GM12878 (cell line): ENCODE data around the gene SLC39A11. TPM values are rescaled to one million over a fixed set of nuclear protein-coding genes. Genes with fewer than 3 reads are reported as not detected.

ENCODE experiments used
- ATAC-seq: fragments of 200-7000 bp; cut with Tn5 transposase; 3 replicates; pipeline ENCODE4 v1.9.1; 2020; ENCODE audit warnings: mild to moderate bottlenecking, moderate library complexity
- BruUV-seq: library from RNA; stranded (reverse); fragments of 400-500 nt; replicated peaks from 2 replicates; lab custom pipeline; 2021; lab: Mats Ljungman, UMichigan
- CTCF ChIA-PET: fragments of 300-600 bp; sonication (Branson Sonifier 250); formaldehyde crosslinking; extraction: SDS; loops from one replicate; lab custom pipeline; 2021; ENCODE audit warnings: inconsistent platforms; lab: Yijun Ruan, JAX
- POLR2A ChIA-PET: fragments of 350-600 bp; formaldehyde crosslinking; extraction: SDS; loops from one replicate; lab custom pipeline; 2021; ENCODE audit warnings: inconsistent platforms; lab: Charles Lee
- RAD21 ChIA-PET: fragments of 300-600 bp; sonication (Branson Sonifier 250); formaldehyde crosslinking; loops from one replicate; lab custom pipeline; 2023; ENCODE audit warnings: antibody characterized with exemption; ENCODE audit not compliant: unreplicated experiment; lab: Charles Lee
- SMC1A ChIA-PET: fragments of 300-600 bp; sonication (Branson Sonifier 250); formaldehyde crosslinking; loops from one replicate; lab custom pipeline; 2023; ENCODE audit not compliant: unreplicated experiment, uncharacterized antibody; lab: Charles Lee
- DNase-seq: peaks from one replicate; pipeline ENCODE4 v3.0.0-alpha.2; 2011; ENCODE audit warnings: low read depth, low spot score
- FAIRE-seq: peaks from 3 replicates; lab custom pipeline; 2011; peaks lifted over from hg19 to GRCh38; lab: Jason Lieb, UNC
- H2AFZ ChIP-seq: 2 replicates; pipeline ENCODE4 v1.6.0; 2011; ENCODE audit warnings: low read depth, low read length, control low read depth; ENCODE audit not compliant: control insufficient read depth
- H3K27ac ChIP-seq: 2 replicates; pipeline ENCODE4 v1.5.1; 2011; ENCODE audit warnings: control low read depth; ENCODE audit not compliant: control insufficient read depth, insufficient read depth
- H3K27me3 ChIP-seq, 2 experiments: replicated peaks in 1 of 2; 2 replicates each; pipeline versions ENCODE4 v1.6.0 to v1.6.1; 2011; ENCODE audit warnings: low read length in 1 of 2; ENCODE audit not compliant: control insufficient read depth in 2 of 2, insufficient read depth in 2 of 2
- H3K36me3 ChIP-seq, 2 experiments: 2 replicates each; pipeline ENCODE4 v1.5.1; 2011; ENCODE audit warnings: low read length in 1 of 2; ENCODE audit not compliant: control insufficient read depth in 2 of 2, insufficient read depth in 2 of 2
- H3K4me1 ChIP-seq: 2 replicates; pipeline ENCODE4 v1.6.1; 2011; ENCODE audit warnings: mild to moderate bottlenecking, low read length, moderate library complexity, mixed read lengths; ENCODE audit not compliant: control insufficient read depth, insufficient read depth
- H3K4me2 ChIP-seq: 2 replicates; pipeline ENCODE4 v1.6.0; 2011; ENCODE audit warnings: control low read depth; ENCODE audit not compliant: control insufficient read depth, insufficient read depth
- H3K4me3 ChIP-seq: fragments of 200-600 bp; sonication (generic); 2 replicates; pipeline ENCODE4 v1.5.1; 2016
- H3K79me2 ChIP-seq: 2 replicates; pipeline ENCODE4 v1.6.0; 2011; ENCODE audit warnings: low read length; ENCODE audit not compliant: control insufficient read depth, insufficient read depth
- H3K9ac ChIP-seq: 2 replicates; pipeline ENCODE4 v1.8.0; 2011; ENCODE audit warnings: low read length, control low read depth, mixed read lengths; ENCODE audit not compliant: control insufficient read depth, insufficient read depth
- H3K9me3 ChIP-seq: replicated peaks from 3 replicates; pipeline ENCODE4 v1.5.1; 2011; ENCODE audit warnings: mild to moderate bottlenecking, low read length; ENCODE audit not compliant: control insufficient read depth, insufficient read depth
- H4K20me1 ChIP-seq: 2 replicates; pipeline ENCODE4 v1.6.0; 2011; ENCODE audit not compliant: control insufficient read depth, insufficient read depth
- ATF3 ChIP-seq: IDR thresholded peaks from 2 replicates; pipeline ENCODE4 v1.6.1; 2011; ENCODE audit warnings: low read depth, mild to moderate bottlenecking, low read length, moderate library complexity, borderline replicate concordance; ENCODE audit errors: extremely low read depth
- BACH1 ChIP-seq: fragments of 450-650 bp; IDR thresholded peaks from 2 replicates; pipeline ENCODE4 v1.6.1; 2017; ENCODE audit warnings: mild to moderate bottlenecking, borderline replicate concordance
- CBX5 ChIP-seq: sonication (generic); IDR thresholded peaks from 2 replicates; pipeline ENCODE4 v1.6.1; 2016; ENCODE audit warnings: low read depth, moderate library complexity, mild to moderate bottlenecking, inconsistent platforms
- CREM ChIP-seq: IDR thresholded peaks from 2 replicates; pipeline ENCODE4 v1.6.1; 2014; ENCODE audit warnings: antibody characterized with exemption, low read depth
- MEF2B ChIP-seq: fragments of 450-650 bp; IDR thresholded peaks from 2 replicates; pipeline ENCODE4 v1.6.1; 2018; ENCODE audit warnings: mild to moderate bottlenecking, moderate library complexity; ENCODE audit not compliant: partially characterized antibody, poor library complexity, severe bottlenecking
- POLR2A ChIP-seq: IDR thresholded peaks from 2 replicates; pipeline ENCODE4 v1.6.1; 2011; ENCODE audit warnings: low read depth, mild to moderate bottlenecking, low read length
- RAD51 ChIP-seq: fragments of 450-650 bp; IDR thresholded peaks from 2 replicates; pipeline ENCODE4 v1.6.1; 2016; ENCODE audit warnings: moderate library complexity, mild to moderate bottlenecking, inconsistent platforms
- SMAD1 ChIP-seq: fragments of 450-650 bp; IDR thresholded peaks from 2 replicates; pipeline ENCODE4 v1.6.1; 2018; ENCODE audit warnings: mild to moderate bottlenecking, low read depth; ENCODE audit not compliant: partially characterized antibody
- SRF ChIP-seq, 2 experiments: IDR thresholded peaks; 2 replicates each; pipeline ENCODE4 v1.6.1; 2011; ENCODE audit warnings: low read depth in 2 of 2, low read length in 2 of 2, mild to moderate bottlenecking in 1 of 2, moderate library complexity in 1 of 2
- SUPT20H ChIP-seq: IDR thresholded peaks from 2 replicates; pipeline ENCODE4 v1.6.1; 2011; ENCODE audit warnings: low read depth, mild to moderate bottlenecking, low read length, moderate library complexity, borderline replicate concordance; ENCODE audit not compliant: control insufficient read depth
- TARDBP ChIP-seq: IDR thresholded peaks from 2 replicates; pipeline ENCODE4 v1.6.1; 2016; ENCODE audit warnings: borderline replicate concordance
- ZZZ3 ChIP-seq: IDR thresholded peaks from 2 replicates; pipeline ENCODE4 v1.6.1; 2011; ENCODE audit warnings: low read depth; ENCODE audit not compliant: control insufficient read depth, insufficient read length
- WGBS: methylation state at CpG from one replicate; pipeline ENCODE4 v1.1.6; 2016; ENCODE audit warnings: low lambda C conversion rate; ENCODE audit not compliant: insufficient replicate concordance, insufficient coverage; ENCODE audit errors: missing lambda C conversion rate; 5-methylcytosine and 5-hydroxymethylcytosine counted together
- in situ Hi-C: fragments of 300-500 bp; cut with MboI; formaldehyde crosslinking; loops from 9 replicates; pipeline ENCODE4 v1.14.3; 2018; ENCODE audit warnings: mixed read lengths
- intact Hi-C: fragments of 100-400 bp; cut with micrococcal nuclease; formaldehyde crosslinking; loops from one replicate; pipeline ENCODE4 v1.14.2; 2022; ENCODE audit not compliant: unreplicated experiment
- polyA plus RNA-seq, 11 experiments: library from polyadenylated mRNA; depleted of rRNA in 4 of 11; unstranded in 6 of 11; stranded (reverse) in 5 of 11; fragments of >200 nt; fragmentation: Nextera tagmentation in 4 of 11; fragmentation: Illumina TruSeq in 1 of 11; extraction: Ambion mirVana in 4 of 11; extraction: Trizol in 1 of 11; gene quantifications; 1 replicate in 1 of 11; 2 replicates in 10 of 11; pipeline versions ENCODE4 v1.2.1 to v1.2.3, GENCODE V29; 2011 to 2016; ENCODE audit warnings: inconsistent platforms in 2 of 11, missing spikeins in 2 of 11, low read depth in 1 of 11
- total RNA-seq, 4 experiments: library from RNA; depleted of rRNA in 3 of 4; stranded (reverse); fragments of >200 nt in 3 of 4; fragmentation: Illumina TruSeq in 1 of 4; extraction: Trizol in 1 of 4; gene quantifications; 2 replicates each; pipeline versions ENCODE4 v1.2.1 to v1.2.3, GENCODE V29; 2013 to 2021
- TF ChIP-seq, protein P1 (sequence below): fragments of 150-350 bp; IDR thresholded peaks from 2 replicates; pipeline ENCODE4 v1.6.1; 2014; ENCODE audit warnings: mild to moderate bottlenecking, low read depth, low read length
- TF ChIP-seq, protein P2 (sequence below): fragments of 450-650 bp; IDR thresholded peaks from 2 replicates; pipeline ENCODE4 v1.6.1; 2018; ENCODE audit warnings: borderline replicate concordance, mild to moderate bottlenecking; ENCODE audit not compliant: partially characterized antibody

Gene SLC39A11
- total and polyA plus RNA-seq, 10 of the 15 experiments (the other 5 are each of a cell fraction or from before 2014, with no cell fraction given), result 8.6 to 23.8 (median 14.0) TPM

- in situ Hi-C loops (no loop called here), intact Hi-C loops (no loop called here)
- ATAC-seq, result no peak
- H3K4me1 ChIP-seq, result no peaks in the 10 kb centered on the region
- WGBS, result 63% methylated on average over 3 of the region's 3 CpGs
- H3K27ac ChIP-seq, result no peak overlapping the region
- H3K36me3 ChIP-seq, result peaks cover 0 to 7% of the 10 kb centered on the region in 2 experiments; a peak in 1 of 4 replicates
- ChIA-PET RAD21 (no interaction called here), SMC1A (no interaction called here), POLR2A (no interaction called here), CTCF (no interaction called here)
- no peak for DNase-seq
- H3K9me3 ChIP-seq, result peaks cover 3% of the 10 kb centered on the region; the same call in 2 of the 3 replicates
- no peak for FAIRE-seq
- no peak overlapping the region for H3K4me3 ChIP-seq
- H3K27me3 ChIP-seq, result no peaks in the 10 kb centered on the region
- no peak overlapping the region for H3K4me2 ChIP-seq
- no TSS peak for BruUV-seq
- no peaks in the 10 kb centered on the region for H3K79me2 ChIP-seq
- no peak overlapping the region for H2AFZ ChIP-seq
- no peaks in the 10 kb centered on the region for H4K20me1 ChIP-seq
- no peak overlapping the region for H3K9ac ChIP-seq
- TF ChIP-seq SUPT20H (no peak), SRF (IDR thresholded peaks at IDR 0.05; ENCODE audit: low read depth in 2 of 2, low read length in 2 of 2) (no peak), MEF2B (no peak), SMAD1 (no peak), POLR2A (no peak), CREM (no peak), ATF3 (no peak), BACH1 (no peak), CBX5 (no peak), ZZZ3 (no peak), RAD51 (no peak), TARDBP (no peak)
- TF ChIP-seq, protein P1, sequence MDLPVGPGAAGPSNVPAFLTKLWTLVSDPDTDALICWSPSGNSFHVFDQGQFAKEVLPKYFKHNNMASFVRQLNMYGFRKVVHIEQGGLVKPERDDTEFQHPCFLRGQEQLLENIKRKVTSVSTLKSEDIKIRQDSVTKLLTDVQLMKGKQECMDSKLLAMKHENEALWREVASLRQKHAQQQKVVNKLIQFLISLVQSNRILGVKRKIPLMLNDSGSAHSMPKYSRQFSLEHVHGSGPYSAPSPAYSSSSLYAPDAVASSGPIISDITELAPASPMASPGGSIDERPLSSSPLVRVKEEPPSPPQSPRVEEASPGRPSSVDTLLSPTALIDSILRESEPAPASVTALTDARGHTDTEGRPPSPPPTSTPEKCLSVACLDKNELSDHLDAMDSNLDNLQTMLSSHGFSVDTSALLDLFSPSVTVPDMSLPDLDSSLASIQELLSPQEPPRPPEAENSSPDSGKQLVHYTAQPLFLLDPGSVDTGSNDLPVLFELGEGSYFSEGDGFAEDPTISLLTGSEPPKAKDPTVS, result no peak
- TF ChIP-seq, protein P2, sequence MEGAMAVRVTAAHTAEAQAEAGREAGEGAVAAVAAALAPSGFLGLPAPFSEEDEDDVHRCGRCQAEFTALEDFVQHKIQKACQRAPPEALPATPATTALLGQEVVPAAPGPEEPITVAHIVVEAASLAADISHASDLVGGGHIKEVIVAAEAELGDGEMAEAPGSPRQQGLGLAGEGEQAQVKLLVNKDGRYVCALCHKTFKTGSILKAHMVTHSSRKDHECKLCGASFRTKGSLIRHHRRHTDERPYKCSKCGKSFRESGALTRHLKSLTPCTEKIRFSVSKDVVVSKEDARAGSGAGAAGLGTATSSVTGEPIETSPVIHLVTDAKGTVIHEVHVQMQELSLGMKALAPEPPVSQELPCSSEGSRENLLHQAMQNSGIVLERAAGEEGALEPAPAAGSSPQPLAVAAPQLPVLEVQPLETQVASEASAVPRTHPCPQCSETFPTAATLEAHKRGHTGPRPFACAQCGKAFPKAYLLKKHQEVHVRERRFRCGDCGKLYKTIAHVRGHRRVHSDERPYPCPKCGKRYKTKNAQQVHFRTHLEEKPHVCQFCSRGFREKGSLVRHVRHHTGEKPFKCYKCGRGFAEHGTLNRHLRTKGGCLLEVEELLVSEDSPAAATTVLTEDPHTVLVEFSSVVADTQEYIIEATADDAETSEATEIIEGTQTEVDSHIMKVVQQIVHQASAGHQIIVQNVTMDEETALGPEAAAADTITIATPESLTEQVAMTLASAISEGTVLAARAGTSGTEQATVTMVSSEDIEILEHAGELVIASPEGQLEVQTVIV, result no peak
Observed at GRCh38 chr17:72811976-72812687, 280.4 kb downstream of the SLC39A11 start.
